H1 (cell line): ENCODE measurements around the gene RASSF4. TPM values are rescaled to one million over a fixed set of nuclear protein-coding genes. Genes with fewer than 3 reads are reported as not detected.
A peak's percentile ranks its signal among the peaks of the same experiment; 100 is the strongest.

ENCODE experiments used
- ASH2L ChIP-seq: fragments of 200-600, 300-600 bp; sonication (generic); IDR thresholded peaks from one replicate; pipeline ENCODE4 v1.7.1; 2017; ENCODE audit warnings: low read length
- ATF2 ChIP-seq: IDR thresholded peaks from 2 replicates; pipeline ENCODE4 v1.6.1; 2012; ENCODE audit warnings: low read length, inconsistent platforms
- BRCA1 ChIP-seq: IDR thresholded peaks from 2 replicates; pipeline ENCODE4 v1.6.1; 2012; ENCODE audit warnings: low read depth, low read length, improper control_type of control experiment
- CBX5 ChIP-seq: fragments of 300-800, 300-1000 bp; sonication (generic); IDR thresholded peaks from 2 replicates; pipeline ENCODE4 v1.7.1; 2016; ENCODE audit warnings: antibody characterized with exemption, low read length, low read depth
- CHD2 ChIP-seq: IDR thresholded peaks from 2 replicates; pipeline ENCODE4 v1.6.1; 2012; ENCODE audit warnings: low read length, improper control_type of control experiment
- CREB1 ChIP-seq: IDR thresholded peaks from 2 replicates; pipeline ENCODE4 v1.6.1; 2012; ENCODE audit warnings: inconsistent platforms
- CTCF ChIP-seq, 3 experiments: IDR thresholded peaks; 1 replicate in 2 of 3; 2 replicates in 1 of 3; pipeline versions ENCODE4 v1.5.1 to v1.6.1; 2011; ENCODE audit warnings: low read length in 3 of 3, mild to moderate bottlenecking in 3 of 3, inconsistent platforms in 2 of 3, low read depth in 1 of 3, moderate library complexity in 1 of 3; ENCODE audit not compliant: insufficient read depth in 1 of 3; ENCODE audit errors: control extremely low read depth in 1 of 3
- FOSL1 ChIP-seq: IDR thresholded peaks from 2 replicates; pipeline ENCODE4 v1.6.1; 2011; ENCODE audit warnings: mild to moderate bottlenecking, low read depth, low read length, moderate library complexity; ENCODE audit not compliant: insufficient read depth
- HDAC2 ChIP-seq, 2 experiments: fragments of 300-600 bp in 1 of 2; sonication (generic) in 1 of 2; IDR thresholded peaks; 2 replicates each; pipeline ENCODE4 v1.6.1; 2011 to 2012; ENCODE audit warnings: low read depth in 2 of 2, low read length in 2 of 2, mild to moderate bottlenecking in 2 of 2, moderate library complexity in 2 of 2, borderline replicate concordance in 1 of 2, inconsistent platforms in 1 of 2
- JUND ChIP-seq: IDR thresholded peaks from 2 replicates; pipeline ENCODE4 v1.6.1; 2011; ENCODE audit warnings: mild to moderate bottlenecking, improper control_type of control experiment, low read length
- KDM5A ChIP-seq: fragments of 200-600 bp; IDR thresholded peaks from 2 replicates; pipeline ENCODE4 v1.7.1; 2012; ENCODE audit warnings: mild to moderate bottlenecking, low read length, inconsistent platforms, mixed read lengths
- MAFK ChIP-seq: IDR thresholded peaks from 2 replicates; pipeline ENCODE4 v1.6.1; 2012; ENCODE audit warnings: low read depth, mild to moderate bottlenecking, improper control_type of control experiment, low read length
- PHF8 ChIP-seq: fragments of 200-600 bp; sonication (generic); conservative IDR thresholded peaks from 2 replicates; pipeline ENCODE4 v1.7.1; 2012; ENCODE audit warnings: low read depth, mild to moderate bottlenecking, inconsistent platforms, low read length, moderate library complexity
- POLR2AphosphoS5 ChIP-seq: IDR thresholded peaks from 2 replicates; pipeline ENCODE4 v1.6.1; 2011; ENCODE audit warnings: low read depth, low read length
- RAD21 ChIP-seq, 2 experiments: IDR thresholded peaks in 1 of 2; conservative IDR thresholded peaks in 1 of 2; 2 replicates each; pipeline ENCODE4 v1.6.1; 2011; ENCODE audit warnings: low read depth in 2 of 2, low read length in 2 of 2, improper control_type of control experiment in 1 of 2, inconsistent platforms in 1 of 2, mild to moderate bottlenecking in 1 of 2, moderate library complexity in 1 of 2
- RFX5 ChIP-seq: IDR thresholded peaks from 2 replicates; pipeline ENCODE4 v1.6.1; 2011; ENCODE audit warnings: low read depth, low read length, improper control_type of control experiment, borderline replicate concordance
- SIN3A ChIP-seq, 2 experiments: IDR thresholded peaks in 1 of 2; conservative IDR thresholded peaks in 1 of 2; 2 replicates each; pipeline ENCODE4 v1.6.1; 2011 to 2012; ENCODE audit warnings: low read length in 2 of 2, improper control_type of control experiment in 1 of 2, low read depth in 1 of 2, mild to moderate bottlenecking in 1 of 2
- polyA plus RNA-seq, 7 experiments: library from polyadenylated mRNA; depleted of rRNA in 3 of 7; stranded (reverse) in 5 of 7; unstranded in 2 of 7; fragments of >200 nt in 5 of 7; fragments of 200-250 nt in 2 of 7; gene quantifications; 1 replicate in 5 of 7; 2 replicates in 1 of 7; 4 replicates in 1 of 7; pipeline versions ENCODE4 v1.2.1 to v1.2.3, GENCODE V29; 2011 to 2013; ENCODE audit warnings: missing spikeins in 2 of 7, mixed read lengths in 2 of 7
- total RNA-seq: library from RNA; stranded (reverse); fragmentation: NEBNext Ultra II Directional; extraction: Animal tissue kit (Norgen Biotek cat#: 25700); gene quantifications from 2 replicates; pipeline ENCODE4 v1.2.1, GENCODE V29; 2021
- TF ChIP-seq, protein P1 (sequence below): IDR thresholded peaks from 2 replicates; pipeline ENCODE4 v1.6.1; 2012; ENCODE audit warnings: inconsistent platforms

The RASSF4 gene
- total and polyA plus RNA-seq, 2 of the 8 experiments (the other 6 are each of a cell fraction or from before 2014, with no cell fraction given) = 14.3 to 14.5 TPM

GRCh38 chr10:44978570-44979280, 19.1 kb downstream of the RASSF4 start, which contains the start of gene DEPP1 (continued):
- TF ChIP-seq CTCF (IDR thresholded peaks at IDR 0.05; ENCODE audit: control extremely low read depth in 1 of 3, insufficient read depth in 1 of 3, low read depth in 1 of 3, low read length in 3 of 3) = peak in 1 of 3 experiments; percentile 11; a peak in 1 of 4 replicates
- no peak for TF ChIP-seq HDAC2 (IDR thresholded peaks at IDR 0.05; ENCODE audit: borderline replicate concordance in 1 of 2, low read depth in 2 of 2, low read length in 2 of 2)
- no peak for TF ChIP-seq MAFK
- TF ChIP-seq ASH2L = no peak
- TF ChIP-seq BRCA1 = no peak
- TF ChIP-seq CREB1 = no peak
- no peak for TF ChIP-seq KDM5A
- no peak for TF ChIP-seq RFX5
- no peak for TF ChIP-seq PHF8
- TF ChIP-seq ATF2 = no peak
- TF ChIP-seq, protein P1, sequence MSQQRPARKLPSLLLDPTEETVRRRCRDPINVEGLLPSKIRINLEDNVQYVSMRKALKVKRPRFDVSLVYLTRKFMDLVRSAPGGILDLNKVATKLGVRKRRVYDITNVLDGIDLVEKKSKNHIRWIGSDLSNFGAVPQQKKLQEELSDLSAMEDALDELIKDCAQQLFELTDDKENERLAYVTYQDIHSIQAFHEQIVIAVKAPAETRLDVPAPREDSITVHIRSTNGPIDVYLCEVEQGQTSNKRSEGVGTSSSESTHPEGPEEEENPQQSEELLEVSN = no peak
- TF ChIP-seq CBX5 = no peak
- TF ChIP-seq JUND = no peak
- TF ChIP-seq CHD2 = no peak
- no peak for TF ChIP-seq RAD21 (IDR thresholded peaks at IDR 0.05 in 1 of 2, conservative IDR thresholded peaks at IDR 0.05 in 1 of 2; ENCODE audit: low read depth in 2 of 2, low read length in 2 of 2)
- TF ChIP-seq POLR2AphosphoS5 = peak; percentile 53; the same call in 1 of the 2 replicates
- TF ChIP-seq SIN3A (conservative IDR thresholded peaks at IDR 0.05 in 1 of 2, IDR thresholded peaks at IDR 0.05 in 1 of 2; ENCODE audit: low read depth in 1 of 2, low read length in 2 of 2) = peak; percentile 23 to 79; a peak in 1 of 4 replicates
- TF ChIP-seq FOSL1 = no peak
